ENCODE measurements around the gene CTBP2.

Gene CTBP2

DNA sequence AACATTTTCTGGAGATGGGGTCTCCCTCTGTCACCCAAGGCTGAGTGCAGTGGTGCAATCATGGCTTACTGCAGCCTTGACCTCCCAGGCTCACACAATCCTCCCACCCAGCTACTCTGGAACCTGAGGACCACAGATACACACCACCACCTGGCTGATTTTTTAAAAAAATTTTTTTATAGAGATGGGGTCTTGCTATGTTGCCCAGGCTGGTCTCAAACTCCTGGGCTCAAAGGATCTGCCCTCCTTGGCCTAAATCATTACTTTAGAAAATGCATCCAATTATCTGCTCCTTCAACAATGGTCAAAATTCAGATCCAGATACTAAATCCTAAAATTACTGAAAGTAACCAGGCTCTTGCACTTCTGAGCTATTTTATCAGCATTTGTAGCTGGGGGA is 55.2 kb downstream of the CTBP2 start:
- DNase-seq = no peak

DNA sequence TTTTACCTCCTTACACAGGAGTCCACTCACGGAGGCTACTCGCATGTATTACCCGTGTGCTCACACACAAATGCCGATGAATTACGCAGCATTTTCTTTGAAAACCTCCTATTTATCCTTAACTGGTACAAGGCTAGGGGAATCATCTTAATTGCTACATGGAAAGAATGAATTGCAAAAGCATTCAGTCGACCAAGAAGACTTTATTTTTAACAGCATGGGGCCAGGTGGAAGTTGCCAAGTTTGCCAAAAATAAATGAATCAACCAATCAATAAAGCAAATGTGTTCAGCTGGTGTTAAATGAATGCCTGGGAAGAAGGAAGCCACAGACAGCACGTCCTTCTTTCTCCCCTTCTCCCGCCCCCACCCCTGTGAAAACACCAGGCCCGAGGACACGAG is 55.8 kb downstream of the CTBP2 start:
- no peak for DNase-seq

DNA sequence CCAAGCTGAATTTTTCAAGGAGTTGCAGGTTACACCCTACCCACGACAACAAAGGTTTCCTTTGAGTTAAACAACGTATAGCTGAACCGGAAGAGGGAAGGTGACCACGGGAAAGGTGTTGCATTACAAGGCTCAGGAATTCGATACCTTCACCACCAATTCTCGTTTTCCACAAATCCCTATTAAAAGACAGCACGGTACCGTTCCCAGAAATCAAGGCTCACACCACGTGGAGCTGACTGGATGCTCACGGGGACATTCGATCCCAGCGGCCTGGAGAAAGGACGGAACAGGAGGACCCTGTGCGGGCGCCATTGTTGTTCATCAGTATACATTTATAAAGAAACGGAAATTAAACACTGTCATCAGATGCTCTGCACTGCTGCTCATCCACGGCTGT is 56.4 kb downstream of the CTBP2 start:
- no peak for DNase-seq

DNA sequence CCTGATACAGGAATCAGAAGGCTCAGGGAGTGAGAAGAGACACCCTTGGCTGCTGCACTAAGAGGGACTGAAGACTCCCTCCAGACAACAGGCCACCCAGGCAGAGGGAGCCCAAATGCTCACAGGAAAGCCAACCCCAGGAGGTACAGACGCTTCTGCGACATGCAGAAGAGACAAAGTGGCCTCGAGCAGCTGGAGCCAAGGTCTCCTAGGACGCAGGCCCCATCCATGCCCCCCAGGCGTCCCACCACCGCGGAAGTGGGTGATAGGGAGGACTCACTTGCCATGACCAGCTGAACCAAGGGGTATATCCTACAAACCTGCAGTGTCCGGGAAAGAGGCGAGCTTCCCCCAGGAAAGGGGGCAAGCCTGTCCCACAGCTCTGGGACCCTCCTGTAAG is 56.9 kb downstream of the CTBP2 start:
- no peak for DNase-seq

DNA sequence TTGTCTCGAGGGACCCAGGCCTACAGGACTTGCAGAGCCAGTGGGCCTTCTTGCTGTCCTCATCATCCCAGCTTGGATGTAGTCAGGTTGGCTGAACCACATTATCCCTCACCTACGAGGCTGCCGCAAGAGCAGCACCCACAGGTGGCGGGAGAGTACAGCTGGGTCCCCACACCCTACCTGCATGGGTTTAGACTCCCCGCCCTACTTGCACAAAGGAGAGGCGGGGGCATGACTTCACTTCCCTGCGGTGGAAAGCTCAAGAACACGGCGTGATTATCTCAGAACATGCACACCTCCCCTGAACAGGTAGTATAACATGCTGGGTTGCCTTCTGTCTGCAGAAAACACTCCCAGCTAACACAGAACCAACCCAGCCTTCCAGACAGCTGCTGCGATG is 57.5 kb downstream of the CTBP2 start:
- no peak for DNase-seq

DNA sequence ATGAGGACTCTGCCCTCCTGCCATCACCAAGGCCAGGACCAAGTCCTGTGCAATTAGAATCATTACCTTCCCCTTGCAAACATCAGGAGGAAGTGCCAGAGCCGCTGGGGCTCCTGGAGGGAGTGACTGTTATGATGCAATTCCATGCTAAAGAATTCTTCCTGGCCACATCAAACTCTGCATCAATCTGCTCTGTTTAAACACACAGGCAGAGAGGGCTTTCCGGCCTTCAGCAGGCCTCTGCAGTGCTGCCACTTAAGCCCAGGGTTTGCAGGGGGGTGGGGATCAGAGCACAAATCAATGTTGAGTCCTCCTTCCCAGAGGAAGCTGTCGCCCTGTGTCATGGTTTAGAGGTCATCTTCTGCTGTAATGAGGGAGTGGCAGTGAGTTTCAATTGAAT is 58.1 kb downstream of the CTBP2 start:
- DNase-seq = peak; percentile 62

DNA sequence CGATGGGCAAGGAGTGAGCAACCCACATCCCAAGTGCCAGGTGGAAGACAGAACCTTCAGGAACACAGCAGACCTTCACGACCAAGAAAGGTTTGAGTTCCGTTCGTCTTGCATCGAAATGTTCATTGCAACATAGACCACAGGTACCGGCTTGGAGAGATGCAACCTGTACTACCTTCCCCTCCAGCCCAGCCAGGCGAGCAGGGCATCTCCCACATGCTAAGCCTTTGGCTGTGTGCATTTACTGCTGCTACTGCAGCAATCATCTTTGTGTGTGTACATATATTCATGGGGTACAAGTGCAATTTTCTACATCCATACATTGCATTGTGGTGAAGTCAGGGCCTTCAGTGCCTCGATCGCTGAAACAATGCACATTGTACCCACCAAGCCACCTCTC is 58.8 kb downstream of the CTBP2 start:
- DNase-seq = no peak

DNA sequence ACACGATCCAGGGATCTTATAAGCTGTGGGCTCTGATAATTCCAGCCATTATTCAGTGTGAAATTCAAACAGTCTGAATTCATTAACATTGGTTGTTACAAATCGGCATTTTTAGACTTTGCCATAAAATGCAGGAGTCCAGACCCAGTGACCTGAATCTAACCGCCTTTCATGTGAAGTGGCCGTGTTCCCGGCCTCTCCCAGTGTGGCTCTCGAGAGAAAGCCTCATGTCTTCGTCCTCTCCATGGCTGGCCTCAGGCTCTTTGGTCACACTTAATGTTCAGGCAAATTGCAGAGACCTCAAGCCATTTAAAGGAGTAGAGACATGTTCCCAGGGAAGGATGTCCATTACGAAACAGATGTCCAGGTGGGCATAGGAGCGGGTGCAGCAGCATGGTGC is 59.3 kb downstream of the CTBP2 start:
- DNase-seq = no peak

DNA sequence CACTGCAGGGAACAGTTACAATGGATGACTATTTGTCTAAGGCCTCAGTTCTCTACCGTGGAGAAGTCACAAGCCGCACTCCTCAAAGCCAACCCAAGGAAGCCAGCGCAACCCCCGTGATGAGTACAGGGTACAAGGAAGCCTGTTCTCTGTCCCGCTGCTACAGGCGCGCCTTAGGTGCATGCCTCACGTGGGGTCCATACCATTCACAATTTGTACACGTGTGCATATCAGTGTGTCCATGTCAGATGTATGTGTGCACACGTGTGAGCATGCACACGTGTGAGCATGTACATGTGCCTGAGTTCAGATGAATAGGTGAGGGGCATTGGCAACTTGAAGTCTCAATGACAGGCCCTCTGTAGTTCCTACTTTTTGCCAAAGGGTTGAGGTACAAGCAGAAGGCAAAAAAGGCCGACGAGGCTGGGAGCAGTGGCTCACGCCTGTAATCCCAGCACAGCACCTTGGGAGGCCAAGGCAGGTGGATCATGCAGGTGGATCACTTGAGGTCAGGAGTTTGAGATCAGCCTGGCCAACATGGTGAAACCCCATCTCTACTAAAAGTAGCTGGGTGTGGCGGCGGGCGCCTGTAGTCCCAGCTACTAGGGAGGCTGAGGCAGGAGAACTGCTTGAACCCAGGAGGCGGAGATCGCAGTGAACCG is 62.8 kb downstream of the CTBP2 start:
- no peak for DNase-seq

DNA sequence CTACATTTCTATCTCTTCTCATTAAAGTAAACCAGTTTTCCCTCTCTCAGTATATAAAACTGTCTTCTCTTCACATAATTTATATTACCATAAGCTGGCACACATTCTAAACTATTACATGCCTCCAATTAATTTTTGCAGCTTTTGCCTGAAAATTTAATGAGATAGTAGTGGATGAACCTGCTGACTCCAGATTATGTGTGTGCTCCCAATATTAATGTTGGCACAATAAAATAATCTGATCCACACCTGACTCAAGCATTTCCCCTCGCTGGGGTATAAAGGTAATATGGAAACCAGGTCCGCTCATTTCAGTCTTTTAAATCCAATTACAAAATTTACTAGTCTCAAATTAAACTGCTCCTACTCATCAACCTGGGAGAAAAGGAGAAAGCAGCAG is 63.4 kb downstream of the CTBP2 start:
- no peak for DNase-seq

DNA sequence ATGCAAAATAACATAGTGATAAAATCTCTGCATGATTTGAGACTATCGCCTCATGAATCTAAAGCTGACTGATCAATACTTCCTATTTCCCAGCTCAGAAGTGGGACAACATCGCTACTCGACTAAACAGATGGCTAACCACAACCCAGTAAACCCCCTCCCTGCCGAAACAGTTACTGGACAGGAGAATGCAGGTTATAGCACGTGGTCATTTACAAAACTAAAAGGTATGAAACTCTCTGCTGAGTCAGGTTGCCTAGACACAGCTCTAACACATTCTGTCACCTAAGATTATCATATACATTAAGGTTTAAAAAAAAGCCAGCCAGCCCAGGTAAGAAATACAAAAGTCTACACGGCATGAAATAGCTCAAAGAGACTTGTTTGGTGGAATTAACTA is 64.0 kb downstream of the CTBP2 start:
- no peak for DNase-seq

DNA sequence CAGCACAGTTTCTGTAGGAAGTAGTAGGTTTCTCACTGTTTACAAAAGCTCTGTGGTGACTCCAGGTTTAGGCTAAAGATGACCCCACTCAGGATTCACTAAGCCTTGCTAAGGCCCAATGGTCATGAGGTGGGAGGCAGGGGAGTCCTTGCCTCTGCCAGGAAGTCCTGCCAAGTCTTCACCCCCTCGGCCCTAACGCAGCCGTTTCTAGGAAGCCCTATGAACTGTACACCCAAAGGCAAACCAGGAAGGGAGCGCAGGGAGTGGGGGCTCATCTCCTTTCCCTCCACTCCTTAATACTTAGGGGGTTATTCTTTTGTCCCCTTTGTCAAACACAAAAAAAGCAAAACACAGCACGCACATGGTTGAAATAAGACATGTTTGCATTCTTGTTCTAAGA is 64.6 kb downstream of the CTBP2 start:
- no peak for DNase-seq

DNA sequence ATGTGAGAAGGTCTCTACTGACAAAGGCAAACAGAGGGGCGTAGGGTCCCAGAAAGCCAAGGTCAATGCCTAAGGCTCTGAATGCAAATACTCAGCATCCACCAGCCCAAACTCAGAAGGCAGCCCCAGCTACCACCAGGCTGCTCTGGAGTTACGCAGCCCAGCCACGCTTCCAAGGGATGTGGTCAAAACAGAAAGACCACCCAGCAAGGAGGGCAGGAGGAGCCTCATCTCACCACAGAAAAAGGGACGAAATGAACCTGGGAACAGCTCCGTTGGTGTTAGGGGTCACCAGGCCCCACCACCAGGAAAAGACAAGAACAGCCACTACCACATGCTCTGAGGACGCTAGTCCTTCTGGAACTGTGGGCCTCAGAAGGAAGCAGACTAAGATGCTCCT is 65.1 kb downstream of the CTBP2 start:
- DNase-seq = no peak

DNA sequence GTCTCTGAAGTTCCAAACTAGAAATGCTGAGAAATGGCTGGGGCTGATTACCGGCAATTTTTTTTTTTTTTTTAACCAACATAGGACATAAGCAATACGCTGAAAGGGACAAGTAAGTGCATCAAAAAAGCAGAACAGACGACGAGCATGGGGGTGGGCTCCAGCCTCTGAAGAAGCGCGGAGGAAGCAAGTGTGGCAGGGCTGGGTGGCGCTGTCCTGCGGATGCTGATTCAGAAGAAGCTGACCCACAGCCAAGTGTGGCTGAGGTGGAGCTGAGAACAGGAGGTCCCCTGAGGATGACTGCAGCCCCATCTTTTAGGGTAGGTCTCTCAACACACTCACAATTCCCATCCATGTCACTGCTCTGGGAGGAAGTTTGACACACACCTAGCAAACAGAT is 65.6 kb downstream of the CTBP2 start:
- DNase-seq = peak; percentile 27

DNA sequence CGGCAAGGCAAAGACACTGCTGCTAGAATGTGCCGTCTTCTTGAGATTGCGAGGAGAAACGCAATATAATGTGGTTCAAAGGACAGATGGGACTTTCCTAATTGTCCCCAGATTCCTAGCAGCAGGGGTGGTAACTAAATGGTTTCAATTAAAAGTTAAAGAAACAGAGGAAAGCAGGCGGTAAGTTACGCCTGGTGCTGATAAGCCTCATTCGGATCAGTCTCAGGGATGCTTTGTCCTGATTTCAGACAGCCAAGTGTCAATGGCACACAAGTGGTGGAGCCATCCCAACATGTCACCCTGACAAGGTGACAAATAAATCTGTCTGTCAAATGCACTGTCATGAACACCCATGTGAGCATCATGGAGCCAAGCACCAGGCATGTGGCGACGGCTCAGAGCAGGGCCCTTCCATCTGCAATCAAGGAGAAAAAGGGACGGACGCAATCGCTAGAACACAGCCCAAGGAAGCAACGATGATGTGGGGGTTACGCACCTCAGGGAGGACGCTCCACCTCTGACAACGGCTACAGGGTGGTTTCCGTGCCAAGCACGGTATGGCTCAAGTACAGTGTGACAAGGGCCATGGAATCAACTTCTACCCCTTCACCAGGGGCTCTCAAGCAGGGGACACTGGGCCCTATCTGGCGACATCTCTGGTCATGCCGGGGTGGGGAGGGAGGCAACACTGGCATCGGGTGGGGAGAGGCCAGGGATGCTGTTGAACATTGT is 66.2 kb downstream of the CTBP2 start:
- DNase-seq = no peak

DNA sequence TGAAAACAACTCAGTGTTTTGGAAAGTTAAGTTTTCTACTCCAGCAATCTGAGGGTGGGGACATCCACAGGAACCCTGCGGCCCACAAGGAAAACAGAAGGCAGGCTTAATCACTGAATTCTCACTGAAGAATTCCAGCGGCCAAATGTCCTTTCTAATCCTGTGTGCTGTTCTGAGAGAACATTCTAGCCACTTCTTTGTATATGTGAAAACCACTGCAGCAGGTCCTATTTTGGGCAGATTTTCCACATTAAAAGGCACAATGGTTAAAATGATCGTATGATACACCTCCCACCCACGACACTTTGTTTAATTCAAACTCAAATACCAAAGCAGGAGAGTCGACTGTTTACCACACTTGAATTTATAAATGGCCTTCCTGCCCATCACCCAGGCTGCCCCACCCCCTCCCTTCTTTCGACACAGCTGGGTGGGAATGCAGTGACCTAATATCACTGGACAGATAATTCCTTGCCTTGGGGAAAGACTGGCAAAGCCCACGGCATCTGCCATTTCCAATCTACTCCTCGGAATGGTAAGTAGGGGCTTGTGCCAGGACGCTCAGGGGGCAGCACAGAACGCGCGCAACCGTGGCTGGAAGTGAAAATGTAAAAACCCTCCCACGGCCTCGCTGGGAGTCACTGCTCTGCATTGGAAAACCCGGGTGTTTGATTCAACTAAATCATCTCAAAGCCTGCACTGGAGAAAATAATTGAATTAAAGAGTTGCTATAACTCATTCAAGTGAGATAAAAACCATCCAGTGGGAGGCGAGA is 67.0 kb downstream of the CTBP2 start:
- DNase-seq = peak; percentile 68

DNA sequence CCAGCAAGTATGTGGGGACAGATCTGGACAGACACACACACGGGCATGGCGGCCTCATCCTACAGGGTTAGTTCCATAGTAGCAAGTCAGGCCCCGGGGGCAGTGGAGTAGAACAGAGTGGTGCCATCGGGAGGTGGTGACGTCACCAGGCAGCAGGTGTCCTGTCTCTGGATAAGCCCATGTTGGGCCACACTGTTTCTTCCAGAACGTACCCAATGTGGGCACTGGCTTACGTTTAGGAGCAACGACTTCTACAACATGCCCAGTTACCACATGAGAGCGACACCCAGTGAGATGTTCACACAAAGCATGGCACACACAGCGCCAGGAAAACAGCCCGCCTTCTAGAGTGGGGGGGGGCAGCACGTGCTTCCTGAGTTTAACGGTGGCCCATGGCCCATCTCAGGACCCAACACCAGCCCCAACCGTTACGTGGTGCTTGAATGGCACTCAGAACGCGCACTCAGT is 67.8 kb downstream of the CTBP2 start:
- no peak for DNase-seq

DNA sequence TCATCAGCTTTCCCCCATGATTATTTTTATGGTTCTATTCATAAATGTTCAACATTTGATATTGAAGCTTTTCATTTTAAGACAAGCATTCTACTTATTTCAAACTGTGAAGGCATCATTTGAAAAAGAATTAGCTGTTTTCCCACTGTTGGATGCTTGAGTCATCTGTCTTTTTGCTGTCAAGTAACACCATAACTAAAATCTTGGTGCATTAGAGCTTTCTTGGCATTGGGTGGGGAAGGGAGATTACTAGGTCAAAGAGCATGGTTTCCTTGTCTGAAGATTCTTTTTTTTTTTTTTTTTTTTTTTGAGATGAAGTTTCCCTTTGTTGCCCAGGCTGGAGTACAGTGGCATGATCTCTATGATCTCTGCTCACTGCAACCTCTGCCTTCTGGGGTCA is 68.5 kb downstream of the CTBP2 start:
- peak; percentile 41 for DNase-seq

DNA sequence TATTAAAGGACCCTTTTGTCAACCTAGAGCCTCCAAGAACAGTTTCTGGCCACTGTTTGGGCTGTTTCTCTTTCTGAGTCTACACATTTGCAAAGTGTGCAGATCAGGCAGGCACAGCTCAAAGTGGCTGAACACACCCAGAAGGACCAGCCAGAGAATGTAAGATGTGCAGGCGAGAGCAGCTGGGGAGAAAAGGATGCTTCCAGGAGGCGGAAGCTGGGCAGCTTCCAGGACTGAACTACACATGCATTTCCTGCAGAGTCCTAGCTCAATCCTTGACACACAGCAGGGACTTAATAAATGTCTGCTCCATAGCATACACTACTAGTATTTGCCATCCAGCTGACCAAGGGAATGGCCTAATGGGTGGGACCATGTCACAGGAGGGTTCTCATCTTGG is 70.9 kb downstream of the CTBP2 start:
- no peak for DNase-seq

DNA sequence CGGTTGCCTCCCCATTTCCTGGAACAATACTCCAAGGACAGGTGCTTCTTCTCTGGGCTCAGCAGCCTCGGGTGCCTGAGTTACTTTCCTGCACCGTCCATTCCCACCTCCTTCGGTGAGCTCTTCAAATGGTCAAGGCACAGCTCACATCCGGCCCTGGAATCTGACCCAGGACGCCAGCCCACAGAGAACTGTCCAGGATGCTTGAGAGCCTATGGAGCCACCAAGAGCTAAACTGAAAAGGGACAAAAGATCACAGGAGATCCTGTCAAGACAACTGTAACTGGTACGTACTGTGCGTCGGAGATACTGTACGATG is 72.5 kb downstream of the CTBP2 start:
- no peak for DNase-seq

DNA sequence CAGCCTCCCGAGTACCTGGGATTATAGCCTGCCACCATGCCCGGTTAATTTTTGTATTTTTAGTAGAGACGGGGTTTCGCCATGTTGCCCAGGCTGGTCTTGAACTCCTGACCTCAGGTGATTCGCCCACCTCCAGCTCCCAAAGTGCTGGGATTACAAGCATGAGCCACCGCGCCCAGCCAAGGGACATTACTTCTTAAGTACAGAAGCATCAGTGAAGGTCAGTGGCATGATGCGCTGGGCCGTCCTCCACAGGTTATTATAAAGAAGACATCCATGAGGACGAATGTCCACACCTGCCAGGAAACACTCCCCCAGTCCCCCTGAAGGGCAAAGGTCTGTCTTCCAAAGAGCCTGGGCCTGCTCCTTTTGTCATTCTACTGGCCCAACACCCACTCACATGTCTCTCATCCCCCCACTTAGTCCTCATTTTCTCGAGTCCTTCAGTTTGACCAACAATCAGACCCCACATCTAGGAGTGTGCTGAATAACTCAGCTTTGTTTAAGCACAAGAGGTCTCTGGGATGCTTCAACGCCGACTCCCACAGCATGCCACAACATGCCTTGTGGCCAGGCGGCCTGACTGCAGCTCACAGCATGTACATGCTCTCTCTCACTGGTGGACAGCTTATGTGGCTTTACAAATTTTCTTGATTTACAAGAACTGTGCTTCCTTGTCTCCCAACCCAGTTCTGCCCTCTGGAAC is 73.0 kb downstream of the CTBP2 start:
- no peak for DNase-seq

DNA sequence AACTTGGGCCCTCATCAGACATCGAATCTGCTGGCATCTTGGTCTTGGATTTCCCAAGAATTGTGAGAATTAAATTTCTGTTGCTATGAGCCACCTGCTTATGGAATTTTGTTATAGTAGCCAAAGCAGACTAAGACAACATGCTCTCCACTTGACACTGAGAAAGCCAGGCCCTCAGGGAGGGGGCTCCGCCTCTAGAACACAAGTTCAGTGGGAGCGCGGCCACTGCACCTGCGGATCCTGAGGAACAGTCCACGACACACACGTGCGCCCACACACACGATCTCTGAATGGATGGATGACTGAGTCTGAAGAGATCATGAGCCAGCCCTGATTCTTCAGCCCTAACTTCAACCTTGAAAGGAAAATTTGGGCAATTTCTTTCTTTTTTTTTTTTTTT is 73.7 kb downstream of the CTBP2 start:
- DNase-seq = no peak
